GM19324 (cell line): ENCODE results near the gene CARMIL1.

Experiments used
- ATAC-seq: cut with Tn5 transposase; IDR thresholded peaks from one replicate; pipeline ENCODE4 v1.9.1; 2021; ENCODE audit warnings: mild to moderate bottlenecking, moderate library complexity; ENCODE audit not compliant: unreplicated experiment, low FRiP score

Gene CARMIL1

GRCh38 chr6:25635886-25636317, 356.7 kb downstream of the CARMIL1 start:
- no peak for ATAC-seq

DNA sequence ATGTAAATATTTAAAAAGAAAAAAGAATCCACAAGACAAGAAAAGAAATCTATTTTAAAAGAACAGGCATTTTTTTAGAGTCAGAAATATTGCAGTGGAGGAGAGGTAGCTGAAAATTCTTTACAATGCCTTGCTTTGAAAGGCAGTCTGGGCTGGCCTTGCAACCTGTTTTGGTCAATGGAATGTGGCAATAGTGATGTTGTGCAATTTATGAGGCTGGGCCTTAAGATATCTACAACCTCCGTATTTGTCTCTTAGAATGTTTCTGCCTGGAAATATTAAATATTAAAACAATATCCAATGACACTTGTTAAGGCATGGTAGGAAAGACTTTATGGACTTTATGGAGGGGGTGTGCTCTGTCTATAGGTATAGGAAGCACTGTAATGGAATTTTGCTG, 358.0 kb downstream of the CARMIL1 start:
- ATAC-seq: no peak

DNA sequence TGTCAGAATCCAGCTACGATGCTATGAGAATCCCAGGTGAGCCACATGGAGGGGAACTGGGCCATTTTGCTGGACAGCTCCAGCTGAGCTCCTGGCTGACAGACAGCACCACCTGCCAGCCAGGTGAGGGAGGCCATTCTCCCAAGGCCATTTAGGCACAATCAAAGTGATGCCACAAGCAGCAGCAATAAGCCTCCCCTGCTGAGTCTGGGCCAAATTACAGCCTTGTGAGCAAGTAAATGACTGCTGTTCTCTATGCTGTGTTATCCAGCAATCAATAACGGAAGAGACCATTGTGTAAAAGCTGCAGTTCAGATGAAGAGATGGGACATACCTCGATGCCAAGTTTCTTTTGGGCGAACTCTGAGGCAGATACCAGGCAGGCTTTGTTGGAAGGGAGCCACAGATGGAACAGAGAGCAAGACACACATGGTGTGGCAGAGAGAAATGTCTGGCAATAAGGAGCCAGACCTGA, 358.8 kb downstream of the CARMIL1 start:
- ATAC-seq: no peak

DNA sequence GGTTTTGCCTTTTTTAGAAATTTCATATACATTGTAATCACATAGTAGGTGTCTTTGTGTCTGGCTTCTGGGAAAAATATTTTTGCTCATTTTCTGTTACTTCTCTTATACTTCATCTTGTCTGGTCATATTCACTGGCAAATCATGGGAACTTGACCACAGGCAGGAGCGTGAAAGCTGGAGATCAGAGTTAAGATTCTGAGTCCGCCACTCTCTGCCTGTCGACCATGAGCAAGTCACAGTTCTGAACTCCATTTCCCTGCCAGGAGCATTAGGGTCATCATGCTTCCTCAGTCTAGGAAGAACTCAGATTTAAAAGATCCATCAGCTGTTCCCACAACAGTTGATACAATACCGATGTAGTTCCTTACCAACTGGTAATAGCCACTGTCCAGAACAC, 360.5 kb downstream of the CARMIL1 start:
- ATAC-seq: no peak

DNA sequence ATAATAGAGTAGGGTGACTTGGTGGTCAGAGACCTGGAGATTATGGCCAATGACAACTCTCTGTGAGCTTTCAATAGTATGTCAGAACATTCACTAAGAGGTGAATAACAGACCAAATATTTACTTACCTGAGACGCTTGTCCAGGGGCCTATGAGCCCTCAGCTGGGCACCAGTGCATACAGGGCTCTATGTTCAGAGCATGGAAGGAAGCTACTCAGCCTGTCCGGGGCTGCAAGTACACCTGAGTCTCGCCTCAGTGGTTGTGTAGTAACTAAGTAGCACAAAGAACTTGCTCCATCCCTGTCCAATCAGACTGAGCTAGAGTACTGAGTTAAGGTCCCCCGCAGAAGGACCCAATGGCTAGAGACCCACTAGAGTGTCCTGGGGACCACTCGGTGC, 361.3 kb downstream of the CARMIL1 start:
- no peak for ATAC-seq

DNA sequence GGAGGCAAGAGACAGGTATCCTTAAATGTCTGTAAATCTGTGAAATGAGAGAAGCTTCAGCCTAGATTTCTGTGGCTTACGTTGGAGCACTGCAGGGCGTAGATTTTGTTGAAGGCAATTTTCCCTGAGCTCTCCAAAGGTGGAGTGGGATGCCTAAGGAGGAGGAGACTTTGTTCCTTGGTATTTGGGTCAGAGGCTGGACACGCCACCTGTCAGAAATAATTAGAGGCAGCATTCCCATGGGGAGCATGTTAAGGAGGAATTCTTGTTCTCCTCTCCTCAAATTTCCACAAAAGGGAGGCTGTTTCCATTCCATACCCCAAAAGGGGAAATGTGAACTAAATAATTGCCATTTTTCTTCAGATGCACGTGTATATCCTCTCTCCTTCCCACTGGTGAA, 361.7 kb downstream of the CARMIL1 start:
- ATAC-seq: no peak

DNA sequence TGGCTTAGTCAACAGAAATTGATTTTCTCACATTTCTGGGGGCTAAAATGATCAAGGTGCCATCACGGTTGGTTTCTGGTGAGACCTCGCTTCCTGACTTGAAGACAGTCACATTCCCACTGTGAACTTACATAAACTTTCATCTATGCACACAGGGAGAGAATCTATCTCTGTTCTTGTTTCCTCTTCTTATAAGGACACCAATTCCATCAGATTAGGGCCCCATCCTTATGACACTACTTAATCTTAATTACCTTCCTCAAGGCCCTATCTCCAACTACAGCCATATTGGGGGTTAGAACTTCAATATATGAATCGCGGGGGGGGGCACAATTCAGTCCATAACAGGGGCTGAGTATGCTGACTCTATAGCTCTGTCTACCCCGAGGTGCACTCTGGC, 362.2 kb downstream of the CARMIL1 start:
- no peak for ATAC-seq

DNA sequence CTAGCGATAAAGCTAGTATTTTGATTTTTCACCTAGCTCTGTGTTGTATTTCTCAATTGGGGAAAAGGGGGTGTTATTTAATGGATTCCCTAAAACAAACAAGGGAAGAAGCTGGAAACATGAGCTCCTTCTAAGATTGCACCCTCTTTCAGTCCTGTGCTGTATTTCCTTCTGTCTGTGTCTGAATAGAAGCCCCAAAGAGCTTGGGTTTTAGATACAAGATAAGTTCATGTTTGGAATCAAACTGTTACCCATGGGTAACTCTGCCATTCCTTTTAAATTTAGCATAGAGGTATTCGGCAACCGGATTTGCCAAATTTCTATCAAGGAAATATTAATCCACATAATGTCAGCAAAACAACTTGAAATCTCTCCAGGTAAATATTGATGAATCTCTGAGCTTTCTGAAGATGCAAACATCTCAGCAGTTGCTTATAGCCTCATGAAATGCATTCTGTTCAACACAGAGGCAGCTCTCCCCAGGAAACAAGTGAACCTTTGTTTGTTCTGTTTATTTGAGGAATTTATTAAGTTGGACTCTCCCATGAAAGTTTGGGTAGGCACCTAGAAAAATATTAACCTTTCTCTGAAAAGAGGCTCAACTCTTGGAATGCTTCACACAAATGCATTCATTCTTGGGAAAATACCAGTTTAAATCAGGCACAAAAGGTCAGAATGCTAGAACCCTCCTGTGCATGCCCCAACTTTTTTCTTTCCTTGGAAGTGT, 362.9 kb downstream of the CARMIL1 start:
- ATAC-seq: no peak

- ATAC-seq: no peak
Observed at GRCh38 chr6:25642667-25643328, 363.6 kb downstream of the CARMIL1 start.

- ATAC-seq: no peak
Observed at GRCh38 chr6:25645916-25646315, 366.7 kb downstream of the CARMIL1 start.

GRCh38 chr6:25649611-25650010, 370.4 kb downstream of the CARMIL1 start:
- ATAC-seq: no peak

- no peak for ATAC-seq
Observed at GRCh38 chr6:25652007-25652515, 372.9 kb downstream of the CARMIL1 start, which contains the start of gene SCGN. SCGN (plus strand) TSS chr6:25652215; CDS start chr6:25652404, 189 bp downstream.

DNA sequence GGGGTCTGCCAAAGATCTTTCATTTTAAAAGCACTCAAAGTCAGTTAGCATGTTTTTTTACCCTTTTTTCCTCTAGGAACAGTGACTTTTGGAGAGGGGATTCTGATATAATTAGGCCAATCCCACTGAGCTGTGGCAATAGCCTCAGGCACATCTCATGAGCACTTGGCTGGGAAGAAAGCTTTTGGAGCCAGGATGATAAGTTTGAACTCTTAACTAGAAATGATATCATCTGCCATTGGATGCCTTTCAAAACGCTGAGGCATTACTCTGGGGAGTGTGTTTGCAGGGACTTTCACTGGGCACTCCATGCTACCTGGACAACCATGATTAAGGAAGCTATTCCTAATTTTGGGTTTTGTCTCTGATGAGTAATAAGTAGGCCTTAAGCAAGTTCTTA, 376.5 kb downstream of the CARMIL1 start:
- no peak for ATAC-seq

DNA sequence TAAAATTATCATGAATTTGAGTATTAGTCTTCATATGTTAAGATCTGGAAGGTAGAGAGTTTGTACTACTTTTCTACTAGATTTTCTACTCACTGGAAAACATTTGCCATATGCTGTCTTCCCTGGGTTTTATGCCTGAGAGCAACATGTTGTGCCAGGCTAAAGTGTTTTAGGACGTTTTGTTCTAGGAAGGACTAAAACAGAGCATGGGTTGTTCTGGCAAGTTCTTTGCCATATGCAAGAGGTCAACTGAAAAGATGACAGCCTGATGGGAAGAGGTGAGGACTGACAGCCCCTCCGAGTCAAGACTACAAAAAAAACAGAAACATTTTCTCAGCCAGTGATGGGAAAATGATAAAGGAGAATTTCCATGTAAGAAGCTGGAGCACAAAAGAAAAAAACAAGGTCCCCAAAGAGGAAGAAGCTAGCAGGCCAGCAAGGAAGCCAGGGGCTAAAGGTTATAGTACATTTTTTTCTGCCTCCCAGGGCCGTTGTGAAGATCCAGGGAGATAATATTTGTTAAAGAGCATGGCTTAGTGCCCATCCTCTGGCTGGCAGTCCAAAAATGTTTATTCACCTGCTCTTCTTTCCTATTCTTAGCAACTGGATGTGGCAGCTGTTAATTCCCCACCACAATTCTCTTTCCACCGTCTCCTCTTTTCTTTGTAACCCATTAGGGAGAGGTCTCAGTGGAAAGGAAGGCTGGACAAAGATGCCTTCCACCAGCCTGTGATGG, 380.6 kb downstream of the CARMIL1 start:
- ATAC-seq: no peak

GRCh38 chr6:25660512-25660911, 381.3 kb downstream of the CARMIL1 start:
- no peak for ATAC-seq

DNA sequence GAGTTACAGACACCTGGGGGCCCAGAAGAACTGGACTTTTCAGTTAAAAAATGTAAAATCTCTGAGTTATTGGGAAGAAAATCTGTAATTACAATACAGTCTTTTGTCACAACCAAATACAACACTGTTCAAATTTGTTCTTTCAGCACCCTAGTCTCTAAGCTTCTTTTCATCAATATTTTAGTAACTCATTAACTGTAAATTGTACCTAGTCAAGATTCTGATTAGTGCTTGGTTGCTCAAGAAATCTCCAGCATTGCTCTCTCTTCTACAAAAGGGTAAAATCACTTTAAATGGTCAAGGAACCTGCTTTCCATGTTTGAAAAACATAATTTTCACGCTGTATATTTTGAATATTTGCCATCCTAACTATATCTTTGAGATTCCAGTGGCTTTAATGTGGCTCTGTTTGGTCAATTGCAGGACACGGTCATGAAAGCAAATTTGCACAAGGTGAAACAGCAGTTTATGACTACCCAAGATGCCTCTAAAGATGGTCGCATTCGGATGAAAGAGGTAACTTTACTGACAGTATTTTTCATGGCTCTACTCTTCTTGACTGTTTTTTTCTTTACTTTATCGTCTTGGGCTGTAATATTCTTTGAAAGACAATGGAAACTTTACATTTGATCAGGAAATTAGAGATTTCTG, 382.1 kb downstream of the CARMIL1 start:
- ATAC-seq: no peak

GRCh38 chr6:25665455-25665854, 386.3 kb downstream of the CARMIL1 start:
- ATAC-seq: no peak

DNA sequence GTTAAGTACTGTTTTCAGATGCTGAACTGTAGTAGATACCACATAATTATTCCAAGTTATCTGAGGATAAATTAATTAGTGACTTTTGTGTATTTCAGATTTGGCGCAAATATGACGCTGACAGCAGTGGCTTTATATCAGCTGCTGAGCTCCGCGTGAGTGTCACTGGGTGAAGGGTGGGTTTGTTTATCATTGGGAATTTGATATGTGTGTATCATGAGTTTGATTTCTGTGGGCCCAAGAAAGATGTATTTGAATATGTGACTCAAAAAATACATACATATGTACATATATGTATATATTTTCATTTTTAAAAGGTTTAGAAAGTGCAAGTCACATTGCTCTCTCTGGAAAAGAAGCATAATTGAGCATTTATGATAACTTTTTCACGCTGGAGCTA, 390.2 kb downstream of the CARMIL1 start:
- ATAC-seq: no peak
